ENCODE results near the gene MTIF3.

Gene MTIF3

GRCh38 chr13:27408074-27408473, 42.3 kb downstream of the MTIF3 start:
- H3K4me2 ChIP-seq (ENCODE audit: insufficient read depth, low read length), result no peak overlapping the region
- ATAC-seq (ENCODE audit: insufficient read depth, low read depth), result peak; percentile 31; the same call in 1 of the 3 replicates

GRCh38 chr13:27406178-27406939, 44.0 kb downstream of the MTIF3 start:
- H3K27ac ChIP-seq (ENCODE audit: low read length), result no peak overlapping the region
- no peak overlapping the region for H3K4me3 ChIP-seq (ENCODE audit: low read depth in 1 of 2, low read length in 2 of 2)
- no peaks in the 10 kb centered on the region for H3K9me3 ChIP-seq (ENCODE audit: insufficient read depth, low read length, severe bottlenecking)
- no peak overlapping the region for H2AFZ ChIP-seq (ENCODE audit: low read depth, low read length)
- ATAC-seq (ENCODE audit: insufficient read depth, low read depth), result peak; percentile 88
- H3K9ac ChIP-seq (ENCODE audit: low read depth, low read length), result no peak overlapping the region
- no peaks in the 10 kb centered on the region for H3K79me2 ChIP-seq (ENCODE audit: insufficient read depth, low read length)
- H3K27me3 ChIP-seq (ENCODE audit: insufficient read depth, low read length, poor library complexity), result no peaks in the 10 kb centered on the region
- peak; percentile 43 for DNase-seq
- H4K20me1 ChIP-seq (ENCODE audit: insufficient read depth, low read length), result no peaks in the 10 kb centered on the region
- peaks cover 3% of the 10 kb centered on the region for H3K4me1 ChIP-seq (ENCODE audit: insufficient read depth, low read length)
- peak; percentile 80 for TF ChIP-seq CTCF (IDR thresholded peaks at IDR 0.05; ENCODE audit: borderline replicate concordance, extremely low read depth, low read length, poor library complexity, severe bottlenecking)
- TF ChIP-seq EZH2 (IDR thresholded peaks at IDR 0.05; ENCODE audit: borderline replicate concordance, low read depth, low read length, severe bottlenecking), result no peak
- no peak overlapping the region for H3K4me2 ChIP-seq (ENCODE audit: insufficient read depth, low read length)
- H3K36me3 ChIP-seq (ENCODE audit: insufficient read depth, low read length), result no peaks in the 10 kb centered on the region

More at GRCh38 chr13:27408074-27408473, 42.3 kb downstream of the MTIF3 start:
- no peak overlapping the region for H2AFZ ChIP-seq (ENCODE audit: low read depth, low read length)
- H3K9me3 ChIP-seq (ENCODE audit: insufficient read depth, low read length, severe bottlenecking), result no peaks in the 10 kb centered on the region
- no peaks in the 10 kb centered on the region for H4K20me1 ChIP-seq (ENCODE audit: insufficient read depth, low read length)
- no peaks in the 10 kb centered on the region for H3K79me2 ChIP-seq (ENCODE audit: insufficient read depth, low read length)
- H3K4me1 ChIP-seq (ENCODE audit: insufficient read depth, low read length), result peaks cover 3% of the 10 kb centered on the region
- no peak overlapping the region for H3K4me3 ChIP-seq (ENCODE audit: low read depth in 1 of 2, low read length in 2 of 2)
- TF ChIP-seq EZH2 (IDR thresholded peaks at IDR 0.05; ENCODE audit: borderline replicate concordance, low read depth, low read length, severe bottlenecking) (no peak), CTCF (IDR thresholded peaks at IDR 0.05; ENCODE audit: borderline replicate concordance, extremely low read depth, low read length, poor library complexity, severe bottlenecking) (no peak)
- H3K27ac ChIP-seq (ENCODE audit: low read length), result no peak overlapping the region
- H3K27me3 ChIP-seq (ENCODE audit: insufficient read depth, low read length, poor library complexity), result no peaks in the 10 kb centered on the region
- no peak overlapping the region for H3K9ac ChIP-seq (ENCODE audit: low read depth, low read length)
- no peaks in the 10 kb centered on the region for H3K36me3 ChIP-seq (ENCODE audit: insufficient read depth, low read length)
- no peak for DNase-seq

- Histone ChIP-seq H3K9ac (ENCODE audit: low read depth, low read length) (no peak overlapping the region), H2AFZ (ENCODE audit: low read depth, low read length) (no peak overlapping the region), H3K27me3 (ENCODE audit: insufficient read depth, low read length, poor library complexity) (no peaks in the 10 kb centered on the region), H3K27ac (ENCODE audit: low read length) (no peak overlapping the region), H3K79me2 (ENCODE audit: insufficient read depth, low read length) (no peaks in the 10 kb centered on the region), H3K4me3 (ENCODE audit: low read depth in 1 of 2, low read length in 2 of 2) (no peak overlapping the region), H3K9me3 (ENCODE audit: insufficient read depth, low read length, severe bottlenecking) (no peaks in the 10 kb centered on the region), H4K20me1 (ENCODE audit: insufficient read depth, low read length) (no peaks in the 10 kb centered on the region), H3K4me2 (ENCODE audit: insufficient read depth, low read length) (no peak overlapping the region), H3K4me1 (ENCODE audit: insufficient read depth, low read length) (peaks cover 3% of the 10 kb centered on the region), H3K36me3 (ENCODE audit: insufficient read depth, low read length) (no peaks in the 10 kb centered on the region)
- no peak for DNase-seq
- TF ChIP-seq CTCF (IDR thresholded peaks at IDR 0.05; ENCODE audit: borderline replicate concordance, extremely low read depth, low read length, poor library complexity, severe bottlenecking), result no peak
- TF ChIP-seq EZH2 (IDR thresholded peaks at IDR 0.05; ENCODE audit: borderline replicate concordance, low read depth, low read length, severe bottlenecking), result no peak
- ATAC-seq (ENCODE audit: insufficient read depth, low read depth), result no peak
Observed at GRCh38 chr13:27405546-27406134, 44.7 kb downstream of the MTIF3 start.
